Fibroblast of mammary gland (primary cell): ENCODE results near the gene ANO6.

Experiments used
- DNase-seq: peaks from one replicate; pipeline ENCODE4 v3.0.0-alpha.2; 2010; ENCODE audit warnings: low read depth
- H3K4me3 ChIP-seq: 2 replicates; pipeline ENCODE4 v1.5.1; 2011; ENCODE audit warnings: low read depth, mild to moderate bottlenecking, low read length, moderate library complexity; ENCODE audit not compliant: control insufficient read depth
- CTCF ChIP-seq: conservative IDR thresholded peaks from 2 replicates; pipeline ENCODE4 v1.5.1; 2011; ENCODE audit warnings: low read depth, low read length, inconsistent platforms; ENCODE audit not compliant: control insufficient read depth, insufficient read depth

ANO6 gene

GRCh38 chr12:45192707-45193106, 23.2 kb upstream of the ANO6 start:
- H3K4me3 ChIP-seq: no peak overlapping the region
- no peak for TF ChIP-seq CTCF
- DNase-seq: no peak

- DNase-seq: peak; percentile 52
- no peak overlapping the region for H3K4me3 ChIP-seq
- no peak for TF ChIP-seq CTCF
These were observed 15.3 kb upstream of the ANO6 start for GRCh38 chr12:45200491-45201043.

GRCh38 chr12:45203767-45204166, 12.1 kb upstream of the ANO6 start:
- TF ChIP-seq CTCF: no peak
- H3K4me3 ChIP-seq: no peak overlapping the region
- DNase-seq: no peak

- TF ChIP-seq CTCF: no peak
- H3K4me3 ChIP-seq: no peak overlapping the region
- no peak for DNase-seq
These were observed 11.1 kb upstream of the ANO6 start for GRCh38 chr12:45204757-45205156.

- DNase-seq: no peak
These were observed 10.6 kb upstream of the ANO6 start for GRCh38 chr12:45205165-45205825.

GRCh38 chr12:45208604-45209487, 7.0 kb upstream of the ANO6 start:
- DNase-seq: peak; percentile 85
- H3K4me3 ChIP-seq: no peak overlapping the region
- TF ChIP-seq CTCF: no peak

More at GRCh38 chr12:45205165-45205825, 10.6 kb upstream of the ANO6 start:
- TF ChIP-seq CTCF: no peak
- no peak overlapping the region for H3K4me3 ChIP-seq
